IMR-90 (cell line): ENCODE data around the gene CCM2. TPM values are rescaled to one million over a fixed set of nuclear protein-coding genes. Genes with fewer than 3 reads are reported as not detected.
A peak's percentile ranks its signal among the peaks of the same experiment; 100 is the strongest.
"Not testable (repeated sequence)": the region's sequence is repeated elsewhere in the genome, so short reads cannot be mapped to it uniquely, and the experiment has no call there.

ENCODE experiments used
- ATAC-seq: fragments of 200-7000 bp; cut with Tn5 transposase; 2 replicates; pipeline ENCODE4 v1.9.1; 2020; ENCODE audit warnings: low read depth, mild to moderate bottlenecking, moderate library complexity
- BruUV-seq: library from RNA; stranded (reverse); fragments of 400-500 nt; replicated peaks from 2 replicates; lab custom pipeline; 2021; lab: Mats Ljungman, UMichigan
- CTCF ChIA-PET: fragments of 300-600 bp; formaldehyde crosslinking; extraction: SDS; loops from one replicate; lab custom pipeline; 2021; ENCODE audit warnings: antibody characterized with exemption; lab: Yijun Ruan, JAX
- POLR2A ChIA-PET: fragments of 300-600 bp; sonication (Branson Sonifier 250); formaldehyde crosslinking; loops from one replicate; lab custom pipeline; 2022; ENCODE audit warnings: antibody characterized with exemption; ENCODE audit not compliant: unreplicated experiment; lab: Charles Lee
- DNase-seq: peaks from one replicate; pipeline ENCODE4 v3.0.0; 2013
- H2AFZ ChIP-seq: replicated peaks from 2 replicates; pipeline ENCODE3; 2013; ENCODE audit warnings: low read length, mild to moderate bottlenecking; ENCODE audit not compliant: poor library complexity
- H2AK5ac ChIP-seq: 2 replicates; pipeline ENCODE4 v1.6.1; 2013; ENCODE audit warnings: low read depth, low read length, inconsistent platforms
- H2AK9ac ChIP-seq: replicated peaks from 2 replicates; pipeline ENCODE3; 2013; ENCODE audit warnings: mild to moderate bottlenecking, low read depth, low read length, moderate library complexity; ENCODE audit not compliant: poor library complexity
- H2BK120ac ChIP-seq: 2 replicates; pipeline ENCODE4 v1.6.1; 2013; ENCODE audit warnings: low read depth, low read length, inconsistent platforms
- H2BK15ac ChIP-seq: 3 replicates; pipeline ENCODE4 v1.6.1; 2013; ENCODE audit warnings: low read depth, low read length, inconsistent platforms
- H2BK20ac ChIP-seq: 2 replicates; pipeline ENCODE4 v1.6.1; 2013; ENCODE audit warnings: low read depth, mild to moderate bottlenecking, inconsistent platforms, low read length, moderate library complexity
- H2BK5ac ChIP-seq: 2 replicates; pipeline ENCODE4 v1.6.1; 2013; ENCODE audit warnings: mild to moderate bottlenecking, low read depth, low read length, inconsistent platforms; ENCODE audit not compliant: poor library complexity, severe bottlenecking
- H3K14ac ChIP-seq: replicated peaks from 2 replicates; pipeline ENCODE4 v1.6.1; 2013; ENCODE audit warnings: low read depth, low read length, inconsistent platforms
- H3K18ac ChIP-seq: 2 replicates; pipeline ENCODE4 v1.6.1; 2013; ENCODE audit warnings: low read depth, low read length, control low read depth
- H3K23ac ChIP-seq: 2 replicates; pipeline ENCODE4 v1.6.1; 2013; ENCODE audit warnings: low read depth, low read length, inconsistent platforms
- H3K27ac ChIP-seq: 2 replicates; pipeline ENCODE4 v1.5.1; 2013; ENCODE audit warnings: mild to moderate bottlenecking, control low read depth, low read length; ENCODE audit not compliant: insufficient read depth
- H3K27me3 ChIP-seq: 2 replicates; pipeline ENCODE4 v1.6.1; 2013; ENCODE audit warnings: low read length; ENCODE audit not compliant: control insufficient read depth, insufficient read depth
- H3K36me3 ChIP-seq: 2 replicates; pipeline ENCODE4 v1.6.1; 2013; ENCODE audit warnings: low read length, mixed read lengths; ENCODE audit not compliant: control insufficient read depth, insufficient read depth
- H3K4ac ChIP-seq: 2 replicates; pipeline ENCODE4 v1.6.1; 2013; ENCODE audit warnings: low read depth, low read length, inconsistent platforms
- H3K4me1 ChIP-seq: 2 replicates; pipeline ENCODE4 v1.6.1; 2013; ENCODE audit warnings: low read length, mixed read lengths; ENCODE audit not compliant: control insufficient read depth, insufficient read depth
- H3K4me2 ChIP-seq: 2 replicates; pipeline ENCODE4 v1.6.1; 2013; ENCODE audit warnings: low read depth, mild to moderate bottlenecking, control low read depth, low read length, moderate library complexity
- H3K4me3 ChIP-seq: 2 replicates; pipeline ENCODE4 v1.5.1; 2013; ENCODE audit warnings: low read depth, mild to moderate bottlenecking, control low read depth, low read length, moderate library complexity; ENCODE audit not compliant: insufficient read depth
- H3K56ac ChIP-seq: 2 replicates; pipeline ENCODE4 v1.6.1; 2013; ENCODE audit warnings: low read length, inconsistent platforms; ENCODE audit not compliant: insufficient read depth; ENCODE audit errors: extremely low read depth
- H3K79me1 ChIP-seq, 2 experiments: 2 replicates each; pipeline ENCODE4 v1.6.1; 2013; ENCODE audit warnings: low read length in 2 of 2, inconsistent platforms in 1 of 2, low read depth in 1 of 2
- H3K9ac ChIP-seq: 2 replicates; pipeline ENCODE4 v1.6.1; 2013; ENCODE audit warnings: low read depth, low read length, control low read depth
- H3K9me1 ChIP-seq: 2 replicates; pipeline ENCODE4 v1.6.1; 2013; ENCODE audit warnings: low read length, inconsistent platforms; ENCODE audit not compliant: insufficient read depth
- H3K9me3 ChIP-seq: 2 replicates; pipeline ENCODE4 v1.6.1; 2013; ENCODE audit warnings: low read length; ENCODE audit not compliant: control insufficient read depth, insufficient read depth
- H4K20me1 ChIP-seq: 2 replicates; pipeline ENCODE4 v1.6.1; 2013; ENCODE audit warnings: low read length, inconsistent platforms; ENCODE audit not compliant: insufficient read depth
- H4K5ac ChIP-seq: 2 replicates; pipeline ENCODE4 v1.6.1; 2013; ENCODE audit warnings: mild to moderate bottlenecking, low read depth, low read length, control low read depth
- H4K8ac ChIP-seq, 2 experiments: 2 replicates each; pipeline ENCODE4 v1.6.1; 2013; ENCODE audit warnings: low read depth in 2 of 2, low read length in 2 of 2, control low read depth in 1 of 2, inconsistent platforms in 1 of 2
- H4K91ac ChIP-seq: 2 replicates; pipeline ENCODE4 v1.6.1; 2013; ENCODE audit warnings: low read depth, low read length, inconsistent platforms; ENCODE audit not compliant: insufficient read depth
- WGBS, 2 experiments: methylation state at CpG; one replicate each; pipeline versions ENCODE4 v1.1.5 to v1.1.7; 2013; ENCODE audit warnings: missing lambda C conversion rate in 2 of 2; ENCODE audit not compliant: insufficient read length in 1 of 2; ENCODE audit errors: extremely low coverage in 2 of 2; 5-methylcytosine and 5-hydroxymethylcytosine counted together
- dilution Hi-C: fragments of 300-500 bp; cut with HindIII; formaldehyde crosslinking; loops from one replicate; pipeline ENCODE4 v1.14.3; 2018; ENCODE audit warnings: low sequenced_read_pairs; ENCODE audit not compliant: unreplicated experiment
- in situ Hi-C: fragments of 300-500 bp; cut with MboI; formaldehyde crosslinking; loops from 3 replicates; pipeline ENCODE4 v1.14.3; 2019; ENCODE audit warnings: low sequenced_read_pairs, inconsistent platforms, mixed read lengths
- intact Hi-C: fragments of 100-400 bp; cut with micrococcal nuclease; formaldehyde crosslinking; loops from 2 replicates; pipeline ENCODE4 v1.10.0; 2022
- polyA plus RNA-seq, 3 experiments: library from polyadenylated mRNA; depleted of rRNA; stranded (reverse); fragments of >200 nt; gene quantifications; 2 replicates each; pipeline ENCODE4 v1.2.3, GENCODE V29; 2012; ENCODE audit warnings: low replicate concordance in 1 of 3
- total RNA-seq: library from RNA; depleted of rRNA; stranded (reverse); fragments of >200 nt; gene quantifications from 2 replicates; pipeline ENCODE4 v1.2.3, GENCODE V29; 2012

CCM2 gene
- total and polyA plus RNA-seq, 2 of the 4 experiments (the other 2 are of a cell fraction), result 65.2 to 78.5 TPM

DNA sequence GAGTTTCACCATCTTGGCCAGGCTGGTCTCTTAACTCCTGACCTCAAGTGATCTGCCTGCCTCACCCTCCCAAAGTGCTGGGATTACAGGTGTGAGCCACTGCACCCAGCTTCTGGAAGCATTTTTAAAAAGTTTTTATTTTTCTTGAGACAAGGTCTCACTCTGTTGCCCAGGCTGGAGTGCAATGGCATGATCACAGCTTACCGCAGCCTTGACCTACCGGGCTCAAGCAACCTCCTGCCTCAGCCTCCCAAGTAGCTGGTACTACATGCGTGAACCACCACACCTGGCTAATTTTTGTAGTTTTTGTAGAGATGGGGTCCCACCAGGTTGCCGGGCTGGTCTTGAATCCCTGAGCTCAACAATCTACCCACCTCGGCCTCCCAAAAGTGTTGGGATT lies 34.7 kb downstream of the CCM2 start:
- WGBS, 2 experiments, result no CpG with 5 or more reads among the region's 5 CpGs
- not testable (repeated sequence) for BruUV-seq

More for the DNA sequence above, 34.7 kb downstream of the CCM2 start:
- H2AK9ac ChIP-seq, result peak overlapping the region; percentile 71
- H2BK5ac ChIP-seq, ATAC-seq, H3K9ac ChIP-seq, intact Hi-C loops, H2BK120ac ChIP-seq, H3K23ac ChIP-seq, H3K9me3 ChIP-seq, H3K27me3 ChIP-seq, H3K27ac ChIP-seq, H3K14ac ChIP-seq, H2AFZ ChIP-seq, H4K5ac ChIP-seq, H3K4me2 ChIP-seq, H3K18ac ChIP-seq, H3K4me3 ChIP-seq, H2AK5ac ChIP-seq, H3K4ac ChIP-seq, H2BK20ac ChIP-seq, H4K8ac ChIP-seq, in situ Hi-C loops, H4K91ac ChIP-seq, H3K56ac ChIP-seq, H2BK15ac ChIP-seq, H3K4me1 ChIP-seq, DNase-seq: not testable (repeated sequence)
- peaks cover 48 to 80% of the 10 kb centered on the region in 2 experiments for H3K79me1 ChIP-seq
- peaks cover 59% of the 10 kb centered on the region for H4K20me1 ChIP-seq
- H3K9me1 ChIP-seq, result peaks cover 27% of the 10 kb centered on the region
- ChIA-PET CTCF (interaction anchor here (0.8 kb wide), 1 partner anchor 26 kb away, joined by 3 read pairs; no protein-coding TSS in a partner anchor), POLR2A (interaction anchor here (0.7 kb wide), 1 partner anchor 1291 kb away, joined by 4 read pairs; no protein-coding TSS in a partner anchor)
- H3K36me3 ChIP-seq, result peaks cover 10% of the 10 kb centered on the region
- dilution Hi-C loops, result loop anchor here (10.0 kb wide), 1 partner anchor 60 kb away; no protein-coding TSS in a partner anchor
